PC-9 (cell line): ENCODE results near the gene ITM2C. TPM values are rescaled to one million over a fixed set of nuclear protein-coding genes. Genes with fewer than 3 reads are reported as not detected.

Source experiments
- BruUV-seq: library from RNA; stranded (reverse); fragments of 400-500 nt; replicated peaks from 2 replicates; lab custom pipeline; 2021; lab: Mats Ljungman, UMichigan
- CTCF ChIA-PET: fragments of 300-600 bp; sonication (Branson Sonifier 250); formaldehyde crosslinking; loops from one replicate; lab custom pipeline; 2022; ENCODE audit warnings: antibody characterized with exemption; lab: Charles Lee
- POLR2A ChIA-PET: fragments of 300-600 bp; sonication (Branson Sonifier 250); formaldehyde crosslinking; loops from one replicate; lab custom pipeline; 2022; ENCODE audit warnings: antibody characterized with exemption; ENCODE audit not compliant: unreplicated experiment; lab: Charles Lee
- DNase-seq, 2 experiments: peaks; one replicate each; pipeline versions ENCODE4 v3.0.0 to v3.0.0-alpha.2; 2015 to 2022; ENCODE audit warnings: mixed read lengths in 1 of 2
- H2AFZ ChIP-seq: fragments of 200-600 bp; sonication (generic); 2 replicates; pipeline ENCODE4 v1.8.1; 2017; ENCODE audit warnings: antibody characterized with exemption
- H3F3A ChIP-seq: fragments of 200-600 bp; sonication (generic); 2 replicates; pipeline ENCODE4 v1.8.1; 2017; ENCODE audit warnings: antibody characterized with exemption, mild to moderate bottlenecking, low read depth; ENCODE audit not compliant: insufficient read depth
- H3K27ac ChIP-seq: fragments of 200-600 bp; sonication (generic); 2 replicates; pipeline ENCODE4 v1.6.1; 2016; ENCODE audit warnings: mixed run types
- H3K27me3 ChIP-seq: fragments of 200-600 bp; sonication (generic); 2 replicates; pipeline ENCODE4 v1.6.1; 2016; ENCODE audit warnings: low read depth, mixed run types; ENCODE audit not compliant: insufficient read depth
- H3K36me3 ChIP-seq: fragments of 200-600 bp; sonication (generic); 2 replicates; pipeline ENCODE4 v1.6.1; 2016; ENCODE audit warnings: low read depth, mixed run types
- H3K4me1 ChIP-seq: fragments of 200-600 bp; sonication (generic); replicated peaks from 2 replicates; pipeline ENCODE4 v1.6.1; 2016; ENCODE audit warnings: mixed run types; ENCODE audit not compliant: insufficient read depth
- H3K4me2 ChIP-seq: fragments of 200-600 bp; sonication (generic); 2 replicates; pipeline ENCODE4 v1.6.1; 2017; ENCODE audit warnings: mixed run types
- H3K4me3 ChIP-seq: fragments of 200-600 bp; sonication (generic); 2 replicates; pipeline ENCODE4 v1.6.1; 2016; ENCODE audit warnings: mixed run types
- H3K79me2 ChIP-seq: fragments of 200-600 bp; sonication (generic); 2 replicates; pipeline ENCODE4 v1.6.1; 2017; ENCODE audit warnings: low read depth, mixed run types
- H3K9me2 ChIP-seq: fragments of 200-600 bp; sonication (generic); 2 replicates; pipeline ENCODE4 v1.8.1; 2017; ENCODE audit warnings: mild to moderate bottlenecking; ENCODE audit not compliant: insufficient read depth
- H3K9me3 ChIP-seq: fragments of 200-600 bp; sonication (generic); 2 replicates; pipeline ENCODE4 v1.8.1; 2016; ENCODE audit warnings: low read depth; ENCODE audit not compliant: insufficient read depth
- H4K20me1 ChIP-seq: fragments of 200-600 bp; sonication (generic); 2 replicates; pipeline ENCODE4 v1.8.1; 2017; ENCODE audit not compliant: insufficient read depth
- EZH2 ChIP-seq: fragments of 200-600 bp; sonication (generic); IDR thresholded peaks from 2 replicates; pipeline ENCODE4 v1.8.0; 2017; ENCODE audit warnings: antibody characterized with exemption, low read depth
- intact Hi-C: fragments of 100-400 bp; cut with micrococcal nuclease; formaldehyde crosslinking; loops from one replicate; pipeline ENCODE4 v1.10.0; 2022; ENCODE audit not compliant: unreplicated experiment
- total RNA-seq: library from RNA; stranded (reverse); gene quantifications from 2 replicates; pipeline ENCODE4 v1.2.3, GENCODE V29; 2021
- TF ChIP-seq, protein P1 (sequence below): fragments of 200-600 bp; sonication (generic); conservative IDR thresholded peaks from 2 replicates; pipeline ENCODE4 v1.6.1; 2017; ENCODE audit warnings: mixed run types, antibody characterized with exemption, mild to moderate bottlenecking, moderate library complexity

ITM2C gene
- total RNA-seq, 1 experiment from 2014 or later = 76.0 TPM

DNA sequence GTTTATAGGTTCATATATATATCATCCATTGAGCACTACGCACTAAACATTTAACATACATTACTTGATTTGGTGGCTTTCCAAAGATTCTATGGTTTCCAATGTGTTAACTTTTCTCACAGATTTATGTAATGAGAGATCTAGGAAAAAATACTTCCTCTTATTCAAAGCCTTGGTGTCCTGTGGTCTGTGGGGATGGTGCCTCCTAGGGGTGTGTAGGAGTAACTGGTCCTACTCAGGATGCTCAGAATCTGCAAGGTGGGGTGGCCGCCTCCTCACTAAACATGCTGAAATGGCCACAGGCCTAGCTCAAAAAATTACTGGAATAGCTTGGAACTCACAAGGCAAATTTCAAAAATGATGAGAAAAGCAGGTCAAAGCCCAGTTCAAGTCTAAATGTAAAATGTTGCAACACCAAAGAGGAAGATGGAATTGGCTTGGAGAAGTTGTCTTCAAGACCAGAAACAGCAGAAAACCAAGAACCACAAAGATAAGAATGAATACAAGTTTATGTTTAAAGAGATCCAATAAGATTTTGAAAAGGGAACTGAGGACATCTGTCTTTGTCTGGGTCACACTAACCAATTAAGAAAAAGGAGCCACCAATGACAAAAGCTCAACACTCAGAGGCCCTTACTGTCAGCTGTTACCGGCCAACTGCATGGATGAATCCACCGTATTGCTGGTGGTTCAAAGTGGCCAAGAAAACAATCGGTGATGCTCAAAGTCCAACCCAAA is 48.8 kb downstream of the ITM2C start:
- Histone ChIP-seq H3K9me3 (no peaks in the 10 kb centered on the region), H2AFZ (no peak overlapping the region), H3K27me3 (no peaks in the 10 kb centered on the region), H3K9me2 (no peaks in the 10 kb centered on the region), H3F3A (no peaks in the 10 kb centered on the region), H3K27ac (no peak overlapping the region), H3K4me3 (no peak overlapping the region), H3K4me2 (no peak overlapping the region), H3K36me3 (no peaks in the 10 kb centered on the region), H3K79me2 (no peaks in the 10 kb centered on the region), H3K4me1 (peaks cover 8% of the 10 kb centered on the region), H4K20me1 (no peaks in the 10 kb centered on the region)
- POLR2A ChIA-PET = interaction anchor here (0.7 kb wide), 1 partner anchor 28 kb away, joined by 7 read pairs; no protein-coding TSS in a partner anchor
- CTCF ChIA-PET = no interaction called here
- no TSS peak for BruUV-seq
- no peak for TF ChIP-seq EZH2
- TF ChIP-seq, protein P1, sequence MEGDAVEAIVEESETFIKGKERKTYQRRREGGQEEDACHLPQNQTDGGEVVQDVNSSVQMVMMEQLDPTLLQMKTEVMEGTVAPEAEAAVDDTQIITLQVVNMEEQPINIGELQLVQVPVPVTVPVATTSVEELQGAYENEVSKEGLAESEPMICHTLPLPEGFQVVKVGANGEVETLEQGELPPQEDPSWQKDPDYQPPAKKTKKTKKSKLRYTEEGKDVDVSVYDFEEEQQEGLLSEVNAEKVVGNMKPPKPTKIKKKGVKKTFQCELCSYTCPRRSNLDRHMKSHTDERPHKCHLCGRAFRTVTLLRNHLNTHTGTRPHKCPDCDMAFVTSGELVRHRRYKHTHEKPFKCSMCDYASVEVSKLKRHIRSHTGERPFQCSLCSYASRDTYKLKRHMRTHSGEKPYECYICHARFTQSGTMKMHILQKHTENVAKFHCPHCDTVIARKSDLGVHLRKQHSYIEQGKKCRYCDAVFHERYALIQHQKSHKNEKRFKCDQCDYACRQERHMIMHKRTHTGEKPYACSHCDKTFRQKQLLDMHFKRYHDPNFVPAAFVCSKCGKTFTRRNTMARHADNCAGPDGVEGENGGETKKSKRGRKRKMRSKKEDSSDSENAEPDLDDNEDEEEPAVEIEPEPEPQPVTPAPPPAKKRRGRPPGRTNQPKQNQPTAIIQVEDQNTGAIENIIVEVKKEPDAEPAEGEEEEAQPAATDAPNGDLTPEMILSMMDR = peak; percentile 49; the same call in 1 of the 2 replicates
- intact Hi-C loops = no loop called here
- DNase-seq = no peak

DNA sequence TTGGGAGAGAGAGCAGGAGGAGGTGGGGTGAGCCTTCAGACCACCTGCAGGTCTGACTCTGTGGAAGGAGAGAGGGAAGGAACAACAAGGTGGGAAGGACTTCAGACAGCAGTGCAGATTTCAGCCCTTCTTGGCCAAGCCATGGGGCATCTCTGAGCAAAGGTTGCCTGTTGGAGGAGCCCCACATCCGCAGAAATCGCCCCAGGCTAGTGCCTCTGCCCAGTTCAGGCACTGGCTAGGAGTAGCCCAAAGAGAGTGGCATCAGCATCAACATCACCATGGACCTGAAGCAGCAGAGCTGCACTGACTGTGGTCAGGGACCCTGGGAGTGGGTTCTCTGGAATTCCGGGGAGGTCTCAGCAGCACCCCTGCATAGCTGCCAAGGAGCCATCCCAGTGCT is 50.1 kb downstream of the ITM2C start:
- Histone ChIP-seq H3K36me3 (no peaks in the 10 kb centered on the region), H3K9me2 (no peaks in the 10 kb centered on the region), H3K4me2 (no peak overlapping the region), H3K4me3 (no peak overlapping the region), H3K9me3 (no peaks in the 10 kb centered on the region), H2AFZ (no peak overlapping the region), H3F3A (no peaks in the 10 kb centered on the region), H3K4me1 (no peaks in the 10 kb centered on the region), H3K27ac (no peak overlapping the region), H3K27me3 (no peaks in the 10 kb centered on the region), H3K79me2 (no peaks in the 10 kb centered on the region), H4K20me1 (no peaks in the 10 kb centered on the region)
- CTCF ChIA-PET = no interaction called here
- POLR2A ChIA-PET = no interaction called here
- intact Hi-C loops = no loop called here
- BruUV-seq = no TSS peak
- DNase-seq = no peak
- TF ChIP-seq EZH2 = no peak
- TF ChIP-seq, protein P1 = no peak

DNA sequence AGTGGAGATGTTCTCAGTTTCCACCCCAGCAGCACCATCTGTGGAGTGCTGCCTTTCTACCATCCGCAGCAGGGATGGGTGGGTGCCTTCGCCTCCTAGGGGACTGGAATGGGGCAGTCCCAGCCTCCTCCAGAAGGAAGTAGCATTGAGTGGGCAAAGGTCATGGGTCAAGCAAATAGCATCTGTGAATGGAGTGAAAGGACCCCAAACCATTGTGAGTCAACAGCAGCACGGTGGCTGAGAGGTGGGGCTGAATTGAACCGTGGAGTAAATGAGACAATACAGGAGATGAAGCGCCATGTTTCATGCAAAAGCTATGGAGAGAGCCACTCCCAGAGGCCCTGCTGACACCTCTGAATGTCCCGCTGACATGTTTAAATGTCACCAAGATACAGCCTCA is 50.6 kb downstream of the ITM2C start:
- no peaks in the 10 kb centered on the region for H4K20me1 ChIP-seq
- no peaks in the 10 kb centered on the region for H3K9me3 ChIP-seq
- DNase-seq = no peak
- no TSS peak for BruUV-seq
- no peak overlapping the region for H3K4me3 ChIP-seq
- no peak for TF ChIP-seq EZH2
- TF ChIP-seq, protein P1 = no peak
- H3K4me1 ChIP-seq = no peaks in the 10 kb centered on the region
- no peaks in the 10 kb centered on the region for H3K27me3 ChIP-seq
- H3K9me2 ChIP-seq = no peaks in the 10 kb centered on the region
- no peak overlapping the region for H3K27ac ChIP-seq
- no peaks in the 10 kb centered on the region for H3K79me2 ChIP-seq
- intact Hi-C loops = no loop called here
- no peaks in the 10 kb centered on the region for H3K36me3 ChIP-seq
- ChIA-PET POLR2A (no interaction called here), CTCF (no interaction called here)
- no peaks in the 10 kb centered on the region for H3F3A ChIP-seq
- H3K4me2 ChIP-seq = no peak overlapping the region
- no peak overlapping the region for H2AFZ ChIP-seq
